GM21717 (cell line): ENCODE data around the gene ARVCF.

Experiments used
- ATAC-seq: cut with Tn5 transposase; IDR thresholded peaks from one replicate; pipeline ENCODE4 v1.9.1; 2021; ENCODE audit warnings: mild to moderate bottlenecking, moderate library complexity; ENCODE audit not compliant: unreplicated experiment

Gene ARVCF

DNA sequence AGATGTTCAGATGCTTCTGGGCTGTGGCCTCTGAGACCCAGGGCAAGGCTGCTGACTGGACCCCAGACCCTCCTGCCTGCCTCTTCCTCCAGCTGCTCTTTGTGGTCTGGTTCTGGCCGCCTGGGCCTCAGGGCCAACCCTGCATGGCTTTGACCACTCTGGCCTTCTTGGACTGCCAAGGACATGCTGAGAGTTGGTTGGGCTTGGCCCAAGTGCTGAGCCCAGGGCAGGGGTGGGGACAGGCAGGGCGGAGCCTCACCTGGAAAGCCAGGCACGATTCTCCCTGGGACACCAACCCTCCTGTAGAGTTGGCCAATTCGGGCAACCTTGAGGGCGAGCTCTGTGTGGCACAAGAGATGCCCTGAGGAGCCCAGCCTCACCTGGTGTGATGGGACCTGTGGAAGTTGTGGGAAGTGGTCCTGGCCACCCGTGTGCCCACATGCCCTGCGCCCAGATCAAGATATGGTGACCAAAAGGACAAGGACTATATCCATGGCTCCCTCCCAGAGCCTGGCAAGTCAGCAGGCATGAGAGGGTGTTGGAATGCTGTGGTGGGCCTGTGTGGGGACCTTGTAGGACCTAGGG is 15.9 kb upstream of the ARVCF start:
- no peak for ATAC-seq

DNA sequence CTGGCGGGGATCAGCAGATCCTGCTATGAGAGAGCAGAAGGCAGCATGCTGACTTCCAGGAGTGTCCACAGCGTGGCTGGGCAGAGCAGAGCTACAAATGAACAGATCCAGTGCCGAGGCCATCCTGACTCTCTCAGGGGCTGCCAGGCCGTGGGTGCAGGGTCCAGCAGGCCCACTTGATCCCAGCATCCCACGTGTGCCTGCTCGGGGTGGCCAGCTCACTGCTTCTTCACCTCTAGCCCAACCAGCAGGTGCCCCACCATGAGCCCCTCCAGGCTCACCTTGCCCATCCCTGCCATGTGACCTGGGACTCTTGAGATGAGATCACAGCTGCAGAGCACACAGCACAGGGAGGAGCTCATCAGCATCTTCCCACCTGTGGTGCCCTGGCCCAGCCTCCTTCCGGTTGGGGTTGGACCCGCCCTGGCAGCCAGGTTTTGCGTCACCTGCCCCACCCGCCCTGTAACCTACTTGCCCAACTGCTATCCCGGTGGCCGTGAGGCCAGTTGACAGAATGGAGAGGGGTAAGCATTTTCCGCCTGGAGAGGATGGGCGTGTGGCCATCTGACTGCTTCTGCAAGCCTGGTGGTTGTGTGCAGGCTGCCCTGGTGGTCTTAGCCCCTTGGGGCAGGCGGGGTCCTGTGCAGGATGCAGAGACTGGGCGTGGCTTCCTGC is 15.2 kb upstream of the ARVCF start:
- no peak for ATAC-seq

DNA sequence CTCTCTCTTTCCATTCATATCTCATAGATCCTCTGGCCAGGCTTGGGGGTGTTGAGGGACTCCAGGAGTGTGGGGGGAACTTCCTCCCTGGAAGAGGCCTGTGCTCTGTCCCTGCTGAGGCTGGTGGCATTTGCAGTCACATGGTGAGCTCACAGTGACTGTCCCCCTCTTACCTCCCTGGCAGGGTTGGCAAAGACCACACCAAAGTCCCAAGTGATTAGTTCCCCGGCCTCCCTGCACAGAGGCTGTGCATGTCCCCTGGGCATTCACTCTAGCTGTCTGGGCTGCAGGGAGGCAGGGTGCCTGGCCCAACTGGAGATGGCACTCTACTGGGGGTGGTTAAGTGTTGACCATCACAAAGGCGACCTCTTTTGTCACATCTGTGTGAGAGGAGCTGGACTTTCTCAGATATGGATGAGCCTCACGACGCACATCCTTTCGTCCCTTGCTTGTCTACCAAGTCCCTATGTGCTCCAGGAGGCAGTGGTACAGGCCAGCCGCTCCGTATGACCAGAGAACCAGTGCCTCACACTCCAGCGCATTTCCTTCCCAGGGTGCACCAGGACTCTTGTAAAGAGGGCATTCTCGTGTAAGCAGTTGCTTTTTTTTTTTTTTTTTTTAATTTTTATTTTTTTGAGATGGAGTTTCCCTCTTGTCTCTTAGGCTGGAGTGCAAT is 13.1 kb upstream of the ARVCF start:
- no peak for ATAC-seq

DNA sequence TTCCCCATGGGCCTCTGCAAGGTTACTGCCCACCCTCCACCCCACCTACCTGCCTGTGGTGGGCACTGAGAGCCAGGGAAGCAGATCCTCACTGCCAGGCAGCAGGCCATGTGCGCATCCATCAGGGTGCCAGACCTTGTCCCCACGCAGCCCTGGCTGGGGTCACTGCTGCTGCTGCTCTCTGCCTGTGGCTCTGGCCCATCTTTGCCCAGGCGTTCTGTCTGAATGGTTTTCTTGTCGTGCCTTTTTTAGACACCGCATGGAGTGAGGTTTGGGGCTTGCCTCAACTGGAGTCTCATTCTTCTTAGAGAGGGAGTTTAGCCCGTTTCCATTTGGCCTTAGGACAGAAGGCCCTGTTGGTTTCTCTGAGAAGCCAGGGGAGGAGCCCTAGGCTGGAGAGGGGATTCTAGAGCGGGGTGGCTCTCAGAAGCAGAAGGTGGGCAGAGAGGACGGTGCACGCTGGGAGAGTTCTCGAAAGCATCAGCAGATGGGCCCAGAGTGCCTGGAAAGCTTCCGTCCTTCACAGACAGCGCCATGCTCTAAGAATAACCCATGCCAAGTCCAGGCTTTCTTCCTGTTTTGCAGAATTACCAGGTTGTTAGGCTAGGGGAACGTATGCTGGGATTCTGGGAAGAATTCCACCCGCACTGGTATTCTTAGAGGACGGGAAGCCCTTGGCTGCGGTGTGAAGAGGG is 12.4 kb upstream of the ARVCF start:
- ATAC-seq: no peak

DNA sequence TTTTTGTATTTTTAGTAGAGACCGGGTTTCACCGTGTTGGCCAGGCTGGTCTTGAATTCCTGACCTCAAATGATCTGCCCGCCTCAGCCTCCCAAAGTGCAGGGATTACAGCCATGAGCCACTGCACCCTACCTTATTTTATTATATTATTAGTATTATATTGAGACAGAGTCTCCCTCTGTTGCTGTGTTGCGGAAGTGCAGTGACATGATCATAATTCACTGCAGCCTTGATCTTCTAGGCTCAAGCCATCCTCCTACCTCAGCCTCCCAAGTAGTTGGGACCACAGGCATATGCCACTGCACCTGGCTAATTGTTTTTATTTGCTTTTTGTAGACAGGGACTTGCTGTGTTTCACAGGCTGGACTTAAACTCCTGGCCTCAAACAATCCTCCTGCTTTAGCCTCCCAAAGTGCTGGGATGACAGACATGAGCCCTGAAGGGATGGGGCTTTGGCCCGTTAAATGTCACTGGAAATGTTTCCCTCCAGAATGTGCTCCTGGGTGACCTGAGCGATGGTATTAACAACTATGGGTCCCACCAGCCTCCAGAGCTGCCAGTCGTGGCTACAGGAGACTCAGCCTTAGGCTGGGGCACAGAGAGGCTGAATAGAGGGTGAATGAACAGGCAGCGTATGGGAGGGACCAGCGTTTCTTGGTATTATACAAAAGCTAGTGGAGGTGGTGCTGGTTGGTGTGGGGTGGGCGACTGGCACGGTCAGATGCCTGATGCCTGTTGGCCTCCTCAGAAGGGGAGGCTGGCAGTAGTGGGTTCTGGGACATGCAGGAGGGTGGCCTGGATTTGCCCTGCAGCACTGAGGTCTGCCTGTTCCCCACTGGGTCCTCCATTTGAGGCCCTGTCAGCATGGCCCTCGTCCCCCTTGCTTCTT is 11.6 kb upstream of the ARVCF start:
- no peak for ATAC-seq

DNA sequence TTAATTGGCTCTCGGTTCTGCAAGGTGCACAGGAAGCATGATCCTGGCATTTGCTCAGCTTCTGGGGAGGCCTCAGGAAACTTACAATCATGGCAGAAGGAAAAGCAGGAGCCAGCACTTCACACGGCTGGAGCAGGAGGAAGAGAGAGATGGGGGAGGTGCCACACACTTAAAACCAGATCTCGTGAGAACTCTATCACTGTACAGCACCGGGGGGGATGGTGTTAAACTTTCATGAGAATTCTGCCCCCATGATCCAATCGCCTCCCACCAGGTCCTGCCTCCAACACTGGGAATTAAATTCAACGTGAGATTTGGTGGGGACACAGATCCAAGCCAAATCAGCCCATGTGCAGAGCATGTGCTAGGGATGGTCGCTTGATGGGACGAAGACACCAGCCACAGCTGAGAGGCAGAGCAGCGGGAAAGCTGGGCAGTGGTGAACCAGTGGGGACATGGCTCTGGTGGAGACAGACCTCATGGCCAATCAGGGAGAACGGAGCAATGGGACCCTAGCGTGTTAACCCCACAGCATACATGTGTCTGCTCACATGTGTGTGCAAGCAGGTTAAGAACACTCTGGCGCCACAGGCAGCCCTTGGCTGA is 10.5 kb upstream of the ARVCF start:
- ATAC-seq: no peak

DNA sequence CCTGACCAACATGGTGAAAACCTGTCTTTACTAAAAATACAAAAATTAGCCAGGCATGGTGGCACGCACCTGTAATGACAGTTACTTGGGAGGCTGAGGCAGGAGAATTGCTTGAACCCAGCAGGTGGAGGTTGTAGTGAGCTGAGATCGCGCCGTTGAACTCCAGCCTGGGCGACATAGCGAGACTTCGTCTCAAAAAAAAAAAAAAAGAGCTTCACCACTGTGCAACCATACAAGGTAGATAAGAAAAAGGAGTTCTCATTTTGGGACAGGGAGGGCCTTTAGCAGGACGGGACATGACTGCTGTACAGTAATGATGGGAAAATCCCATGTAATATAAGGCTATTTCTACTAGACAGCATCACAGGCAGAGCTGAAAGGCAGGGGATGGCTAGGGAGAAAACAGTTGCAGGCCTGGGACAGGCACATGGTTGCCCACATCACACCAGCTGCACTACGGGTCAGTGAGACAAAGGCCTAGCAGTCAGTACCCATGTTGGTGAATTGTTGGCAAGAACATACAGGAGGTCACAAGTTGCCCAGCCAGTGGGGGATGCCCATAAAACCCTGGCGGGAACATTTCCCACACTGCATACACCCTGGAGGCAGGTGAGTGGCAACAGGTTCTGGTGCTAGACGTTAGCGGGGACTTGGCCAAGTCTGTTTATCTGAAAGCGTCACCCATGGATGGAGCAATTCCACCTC is 9.7 kb upstream of the ARVCF start:
- ATAC-seq: no peak

DNA sequence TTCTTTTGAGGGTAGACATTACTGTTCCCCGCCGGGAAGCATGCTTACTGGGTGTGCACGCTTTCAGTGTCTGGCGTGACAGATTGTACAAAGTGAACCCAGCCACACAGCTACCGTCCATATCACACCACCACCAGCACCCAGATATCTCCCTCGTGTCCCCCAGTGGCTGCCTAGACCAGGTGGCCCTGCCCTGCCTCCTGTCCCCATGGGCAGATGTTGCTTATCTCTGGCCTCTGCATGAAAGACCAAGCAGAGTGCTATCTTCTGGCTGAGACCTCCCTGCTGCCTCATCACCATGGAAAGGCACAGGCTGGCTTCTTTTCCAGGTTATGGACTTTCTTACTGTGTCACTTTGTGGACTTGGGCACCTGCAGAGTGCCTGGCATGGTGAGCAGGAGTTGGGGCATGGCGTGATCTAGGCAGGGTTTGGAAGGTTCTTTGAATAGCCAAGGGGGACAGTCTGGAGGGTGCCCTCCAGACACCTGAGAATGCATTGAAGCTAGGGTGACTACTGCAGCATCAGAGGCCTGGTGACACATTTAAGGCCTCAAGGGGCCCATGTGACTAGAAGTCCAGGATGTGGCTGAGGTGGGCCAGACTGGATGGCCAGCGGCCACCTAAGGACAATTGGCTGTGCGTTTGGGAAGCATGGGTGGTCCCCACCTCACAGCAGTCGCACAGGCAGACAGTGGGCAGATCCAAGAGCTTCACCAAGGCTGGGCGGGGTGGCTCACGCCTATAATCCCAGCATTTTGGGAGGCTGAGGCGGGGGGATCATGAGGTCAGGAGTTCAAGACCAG is 9.0 kb upstream of the ARVCF start:
- no peak for ATAC-seq

DNA sequence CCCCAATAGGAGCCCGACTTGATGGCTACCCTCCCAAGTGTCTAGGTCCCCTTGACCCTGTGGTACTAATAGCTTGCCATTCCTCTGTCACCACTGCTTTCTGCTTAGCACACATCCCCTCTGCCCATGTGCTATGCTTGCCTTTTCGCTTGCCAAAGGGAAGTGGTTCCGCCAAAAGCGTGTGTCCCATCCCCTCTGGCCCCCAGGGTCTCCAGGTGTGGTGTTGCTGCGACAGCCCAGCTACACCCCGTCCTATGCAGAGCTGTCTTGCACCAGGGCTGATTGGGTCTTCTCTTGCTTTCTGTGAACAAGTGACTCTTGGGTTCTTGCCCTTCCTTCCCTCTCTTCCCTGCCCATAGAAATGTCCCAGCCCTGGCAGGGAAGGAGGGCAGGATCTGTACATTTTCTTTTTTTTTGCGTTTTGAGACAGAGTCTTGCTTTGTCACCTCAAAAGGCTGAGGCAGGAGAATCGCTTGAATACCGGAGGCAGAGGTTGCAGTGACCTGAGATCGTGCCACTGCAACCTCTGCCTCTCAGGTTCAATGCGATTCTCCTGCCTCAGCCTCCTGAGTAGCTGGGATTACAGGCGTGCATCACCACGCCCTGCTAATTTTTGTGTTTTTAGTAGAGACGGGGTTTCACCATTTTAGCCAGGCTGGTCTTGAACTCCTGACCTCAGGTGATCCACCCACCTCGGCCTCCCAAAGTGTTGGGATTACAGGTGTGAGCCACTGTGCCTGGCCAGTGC is 8.2 kb upstream of the ARVCF start:
- no peak for ATAC-seq

DNA sequence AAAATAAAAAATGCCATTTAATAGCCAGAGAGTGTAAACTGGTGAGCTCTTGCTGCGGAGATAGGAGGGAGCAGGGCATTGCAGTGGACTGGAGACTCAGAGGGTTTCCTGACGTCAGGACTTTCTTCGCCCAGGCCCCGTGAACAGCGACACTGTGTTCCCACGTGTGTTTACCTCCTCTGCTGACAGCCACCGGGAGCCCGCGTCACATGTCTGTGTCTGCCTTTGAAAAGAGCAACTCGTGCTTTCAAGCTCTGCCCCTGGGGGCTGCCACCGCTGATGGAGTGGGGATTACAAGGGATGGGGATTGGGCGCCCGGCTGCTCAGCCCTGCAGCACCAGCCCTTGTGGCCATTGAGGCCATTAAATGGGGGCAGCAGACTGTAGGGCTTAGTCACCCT is 7.6 kb upstream of the ARVCF start:
- no peak for ATAC-seq

DNA sequence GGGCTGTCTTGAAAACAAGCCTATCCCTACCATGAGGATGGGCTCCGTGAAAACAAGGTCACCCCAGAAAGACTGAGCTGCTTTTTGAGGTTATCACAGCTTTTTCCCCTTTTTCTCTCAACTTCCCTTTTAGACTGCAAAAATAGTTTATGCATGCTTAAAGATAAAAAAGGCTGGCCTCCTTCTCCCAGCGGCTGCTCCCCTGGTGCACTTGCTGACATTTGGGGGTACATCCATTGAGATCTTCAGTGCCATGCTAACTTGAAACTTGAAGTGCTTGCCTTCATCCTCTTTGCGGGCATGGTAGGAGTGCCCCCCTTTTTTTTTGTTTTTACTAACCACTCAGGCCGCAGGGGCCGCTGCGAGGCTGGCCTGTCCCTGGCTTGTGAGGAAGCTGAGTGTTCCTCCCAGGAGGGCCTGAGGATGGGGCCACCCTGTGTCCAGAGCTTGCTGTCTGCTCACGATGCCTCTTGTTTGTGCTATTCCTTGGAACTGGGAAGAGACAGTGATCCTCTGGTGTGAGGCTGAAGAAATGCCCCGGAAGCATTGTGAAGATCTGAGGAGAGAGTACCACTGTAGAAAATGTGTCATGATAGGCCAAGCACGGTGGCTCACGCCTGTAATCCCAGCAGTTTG is 6.5 kb upstream of the ARVCF start:
- no peak for ATAC-seq

DNA sequence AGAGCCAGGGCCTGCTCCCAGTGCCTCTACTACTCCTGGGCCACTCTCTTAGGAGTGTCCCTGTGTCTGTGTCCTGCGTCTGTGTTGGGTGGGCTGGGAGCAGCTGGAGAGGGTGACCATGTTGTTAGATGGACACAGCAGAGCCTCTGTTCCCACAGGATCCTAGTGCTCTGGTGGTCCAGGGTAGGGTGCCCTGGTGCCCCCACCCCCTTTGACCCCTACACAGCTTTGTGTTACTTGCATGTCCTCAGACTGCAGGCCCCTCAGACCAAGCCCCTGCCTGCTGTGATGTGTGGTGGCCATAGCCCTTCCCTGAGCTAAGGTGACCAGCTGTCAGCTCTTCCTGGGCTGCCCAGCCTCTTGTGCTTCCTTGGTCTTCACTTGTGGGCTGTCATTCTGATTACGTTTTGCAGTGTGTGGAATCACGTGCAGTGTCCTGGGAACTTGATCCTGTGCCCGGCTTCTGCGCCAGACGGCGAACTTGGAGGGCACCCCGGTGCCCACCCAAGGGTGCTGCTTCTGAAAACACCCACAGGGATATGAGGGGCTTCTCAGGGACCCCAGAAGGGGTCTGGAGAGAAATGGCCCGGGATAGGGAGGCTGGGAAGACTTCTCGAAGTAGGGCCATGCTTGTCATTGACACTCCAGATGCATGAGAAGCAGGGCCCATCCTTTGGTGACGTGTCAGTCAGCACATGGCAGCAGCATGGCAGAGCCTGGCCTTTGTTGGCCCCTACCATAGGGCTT is 5.8 kb upstream of the ARVCF start:
- no peak for ATAC-seq

DNA sequence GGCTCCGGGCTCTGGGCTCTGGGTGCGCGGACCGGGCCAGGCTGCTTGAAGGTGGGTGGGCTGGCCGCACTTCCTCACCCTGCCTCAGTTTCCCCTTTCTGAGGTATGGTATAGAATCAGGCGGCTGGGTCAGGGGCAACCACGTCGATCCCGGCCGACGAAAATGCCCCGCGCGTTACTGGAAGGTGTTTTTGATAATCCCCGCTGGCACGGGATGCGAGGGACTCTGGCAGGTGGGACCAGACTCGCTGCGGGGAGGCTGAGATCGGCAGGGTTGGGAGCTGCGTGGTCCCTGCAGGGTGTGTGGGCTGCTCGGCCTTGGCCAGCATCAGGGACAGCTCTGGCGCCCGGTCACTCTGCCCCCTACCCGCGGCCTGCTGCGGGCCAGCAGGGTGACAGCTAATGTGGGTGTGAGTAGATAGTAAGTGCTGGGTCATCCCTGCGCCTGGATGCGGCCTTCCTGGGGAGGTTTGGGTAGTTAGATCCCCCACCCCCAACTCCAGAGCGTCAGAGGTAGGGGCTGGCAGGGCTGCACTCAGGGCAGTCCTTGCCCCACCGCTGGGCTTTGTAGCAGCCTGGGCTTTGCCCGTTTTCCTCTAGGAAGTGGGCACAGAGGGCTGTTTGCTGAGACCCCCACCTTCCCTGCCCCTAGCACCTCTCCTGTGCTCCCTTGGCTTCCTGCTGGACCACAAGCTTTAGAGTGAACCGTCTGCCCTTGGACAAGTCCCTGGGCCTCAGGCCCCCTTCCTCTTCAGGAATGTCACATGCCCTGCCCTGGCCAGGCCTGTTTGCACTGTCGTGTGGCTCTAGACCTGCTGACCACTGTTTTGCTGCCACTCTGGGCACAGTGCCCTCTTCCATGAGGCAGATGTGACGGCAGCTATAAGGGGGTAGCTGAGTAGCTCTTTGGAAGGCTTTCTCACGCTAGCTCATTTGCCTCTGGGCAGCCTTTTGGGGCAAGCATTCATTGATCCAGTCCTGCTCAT is 4.9 kb upstream of the ARVCF start:
- no peak for ATAC-seq

DNA sequence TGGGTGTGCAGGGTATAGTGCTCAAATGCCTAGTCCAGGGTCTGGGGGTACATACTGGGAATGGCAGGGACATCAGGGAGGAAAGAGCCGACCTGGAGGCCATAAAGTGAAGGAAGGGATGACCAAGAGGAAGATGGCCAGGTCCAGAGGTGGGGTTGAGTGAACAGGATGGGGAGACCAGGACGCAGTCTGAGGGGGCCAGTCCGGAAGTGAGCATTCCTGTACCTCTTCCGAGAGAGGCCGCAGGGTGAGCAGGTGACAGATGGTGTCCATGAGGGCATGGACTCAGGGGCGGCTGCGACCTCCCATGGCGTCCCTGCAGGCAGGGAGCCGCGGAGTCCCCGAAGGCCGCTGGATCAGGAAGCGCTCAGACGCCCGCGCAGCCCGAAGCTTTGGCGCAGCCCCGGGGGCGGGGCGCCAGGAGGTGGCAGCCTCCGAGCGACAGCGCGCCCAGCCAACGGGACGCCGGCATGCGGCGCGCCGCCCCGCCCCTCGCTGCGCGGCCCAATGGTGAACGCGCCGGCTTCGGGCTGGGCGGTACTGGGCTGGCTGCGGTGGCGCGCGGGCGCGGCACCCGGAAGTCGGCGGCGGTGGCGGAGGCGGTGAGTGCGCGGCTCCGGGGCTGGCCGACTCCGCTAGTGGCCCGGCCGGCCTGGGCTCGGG is 4.0 kb upstream of the ARVCF start, which contains the start of gene TANGO2:
Gene TANGO2 (plus strand): TSS at position 578 of the 663 bp plus-strand sequence. CDS start 15,689 bp downstream, outside the sequence.
- peak; percentile 66 for ATAC-seq
